Osteoblast (primary cell): ENCODE measurements around the gene CFHR5. TPM values are rescaled to one million over a fixed set of nuclear protein-coding genes. Genes with fewer than 3 reads are reported as not detected.
"Not testable (repeated sequence)": the region's sequence is repeated elsewhere in the genome, so short reads cannot be mapped to it uniquely, and the experiment has no call there.

Source experiments
- DNase-seq: peaks from one replicate; pipeline ENCODE4 v3.0.0; 2011; ENCODE audit warnings: low spot score, mixed read lengths; ENCODE audit not compliant: insufficient read length; ENCODE audit errors: missing footprints
- H2AFZ ChIP-seq: 2 replicates; pipeline ENCODE4 v1.6.0; 2011; ENCODE audit warnings: mild to moderate bottlenecking, low read length
- H3K27ac ChIP-seq: 2 replicates; pipeline ENCODE4 v1.5.1; 2011; ENCODE audit warnings: mild to moderate bottlenecking, low read depth, low read length, moderate library complexity
- H3K27me3 ChIP-seq: 2 replicates; pipeline ENCODE4 v1.6.0; 2012; ENCODE audit warnings: mild to moderate bottlenecking, control low read depth, inconsistent platforms, low read length, moderate library complexity; ENCODE audit not compliant: insufficient read depth
- H3K36me3 ChIP-seq: 2 replicates; pipeline ENCODE4 v1.5.1; 2011; ENCODE audit warnings: mild to moderate bottlenecking, low read length, control low read depth, moderate library complexity; ENCODE audit not compliant: insufficient read depth
- H3K4me1 ChIP-seq: 2 replicates; pipeline ENCODE4 v1.5.1; 2011; ENCODE audit warnings: mild to moderate bottlenecking, low read length, control low read depth, moderate library complexity; ENCODE audit not compliant: insufficient read depth
- H3K4me2 ChIP-seq: 2 replicates; pipeline ENCODE4 v1.6.0; 2011; ENCODE audit warnings: mild to moderate bottlenecking, low read length; ENCODE audit not compliant: insufficient read depth
- H3K4me3 ChIP-seq: fragments of 200-600 bp; sonication (generic); 3 replicates; pipeline ENCODE4 v1.5.1; 2012; ENCODE audit warnings: mild to moderate bottlenecking, low read length, inconsistent platforms; ENCODE audit not compliant: insufficient read depth
- H3K79me2 ChIP-seq: 2 replicates; pipeline ENCODE4 v1.6.0; 2012; ENCODE audit warnings: mild to moderate bottlenecking, low read length, control low read depth, inconsistent platforms; ENCODE audit not compliant: insufficient read depth
- H3K9me3 ChIP-seq: 2 replicates; pipeline ENCODE4 v1.5.1; 2011; ENCODE audit warnings: low read depth, low read length, control low read depth
- H4K20me1 ChIP-seq: 2 replicates; pipeline ENCODE4 v1.6.0; 2012; ENCODE audit warnings: mild to moderate bottlenecking, low read length, control low read depth; ENCODE audit not compliant: insufficient read depth
- total RNA-seq: library from RNA; depleted of rRNA; stranded (reverse); fragments of >200 nt; gene quantifications from 2 replicates; pipeline ENCODE4 v1.2.3, GENCODE V29; 2012
- TF ChIP-seq, protein P1 (sequence below): IDR thresholded peaks from 2 replicates; pipeline ENCODE4 v1.5.1; 2011; ENCODE audit warnings: mild to moderate bottlenecking, low read depth, low read length, moderate library complexity; ENCODE audit errors: extremely low read depth

The CFHR5 gene
- total RNA-seq = not detected in 2 replicates

GRCh38 chr1:196977278-196977677 is at the start of gene CFHR5:
Gene CFHR5 (plus strand): TSS chr1:196977556. CDS start chr1:196977665, 109 bp downstream.
- no peak within 1 kb of the TSS for H3K4me2 ChIP-seq
- no peaks in the 10 kb centered on the region for H3K79me2 ChIP-seq
- H3K27me3 ChIP-seq = no peaks in the 10 kb centered on the region
- TF ChIP-seq, protein P1, sequence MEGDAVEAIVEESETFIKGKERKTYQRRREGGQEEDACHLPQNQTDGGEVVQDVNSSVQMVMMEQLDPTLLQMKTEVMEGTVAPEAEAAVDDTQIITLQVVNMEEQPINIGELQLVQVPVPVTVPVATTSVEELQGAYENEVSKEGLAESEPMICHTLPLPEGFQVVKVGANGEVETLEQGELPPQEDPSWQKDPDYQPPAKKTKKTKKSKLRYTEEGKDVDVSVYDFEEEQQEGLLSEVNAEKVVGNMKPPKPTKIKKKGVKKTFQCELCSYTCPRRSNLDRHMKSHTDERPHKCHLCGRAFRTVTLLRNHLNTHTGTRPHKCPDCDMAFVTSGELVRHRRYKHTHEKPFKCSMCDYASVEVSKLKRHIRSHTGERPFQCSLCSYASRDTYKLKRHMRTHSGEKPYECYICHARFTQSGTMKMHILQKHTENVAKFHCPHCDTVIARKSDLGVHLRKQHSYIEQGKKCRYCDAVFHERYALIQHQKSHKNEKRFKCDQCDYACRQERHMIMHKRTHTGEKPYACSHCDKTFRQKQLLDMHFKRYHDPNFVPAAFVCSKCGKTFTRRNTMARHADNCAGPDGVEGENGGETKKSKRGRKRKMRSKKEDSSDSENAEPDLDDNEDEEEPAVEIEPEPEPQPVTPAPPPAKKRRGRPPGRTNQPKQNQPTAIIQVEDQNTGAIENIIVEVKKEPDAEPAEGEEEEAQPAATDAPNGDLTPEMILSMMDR = no peak
- no peaks in the 10 kb centered on the region for H3K9me3 ChIP-seq
- no peak within 1 kb of the TSS for H3K4me3 ChIP-seq
- no peaks in the 10 kb centered on the region for H4K20me1 ChIP-seq
- no peak for DNase-seq
- H3K27ac ChIP-seq = no peak within 1 kb of the TSS
- no peaks in the 10 kb centered on the region for H3K4me1 ChIP-seq
- no peaks in the 10 kb centered on the region for H3K36me3 ChIP-seq
- no peak within 1 kb of the TSS for H2AFZ ChIP-seq

DNA sequence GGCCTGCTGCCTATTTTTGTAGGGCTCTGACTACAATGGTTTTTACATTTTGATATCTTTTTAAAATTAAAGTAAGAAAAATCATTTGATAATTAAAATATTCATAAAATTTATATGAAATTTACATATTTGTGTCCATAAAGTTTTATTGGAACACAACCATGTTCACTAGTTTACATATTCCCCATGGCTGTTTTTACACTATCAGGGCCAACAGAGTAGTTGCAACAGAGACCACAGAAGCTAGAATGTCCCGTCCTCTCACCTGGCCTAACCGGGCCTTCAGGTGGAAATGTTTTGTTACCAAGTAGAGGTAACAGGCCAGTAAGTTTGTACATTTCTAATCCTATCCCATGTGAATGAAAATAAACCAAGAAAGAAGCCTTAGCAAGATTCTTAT is 44.5 kb upstream of the CFHR5 start:
- H3K27ac ChIP-seq, H3K36me3 ChIP-seq, H4K20me1 ChIP-seq, H3K27me3 ChIP-seq, H3K4me1 ChIP-seq, H3K4me3 ChIP-seq, H3K9me3 ChIP-seq, DNase-seq, H3K4me2 ChIP-seq, H2AFZ ChIP-seq, H3K79me2 ChIP-seq: not testable (repeated sequence)

DNA sequence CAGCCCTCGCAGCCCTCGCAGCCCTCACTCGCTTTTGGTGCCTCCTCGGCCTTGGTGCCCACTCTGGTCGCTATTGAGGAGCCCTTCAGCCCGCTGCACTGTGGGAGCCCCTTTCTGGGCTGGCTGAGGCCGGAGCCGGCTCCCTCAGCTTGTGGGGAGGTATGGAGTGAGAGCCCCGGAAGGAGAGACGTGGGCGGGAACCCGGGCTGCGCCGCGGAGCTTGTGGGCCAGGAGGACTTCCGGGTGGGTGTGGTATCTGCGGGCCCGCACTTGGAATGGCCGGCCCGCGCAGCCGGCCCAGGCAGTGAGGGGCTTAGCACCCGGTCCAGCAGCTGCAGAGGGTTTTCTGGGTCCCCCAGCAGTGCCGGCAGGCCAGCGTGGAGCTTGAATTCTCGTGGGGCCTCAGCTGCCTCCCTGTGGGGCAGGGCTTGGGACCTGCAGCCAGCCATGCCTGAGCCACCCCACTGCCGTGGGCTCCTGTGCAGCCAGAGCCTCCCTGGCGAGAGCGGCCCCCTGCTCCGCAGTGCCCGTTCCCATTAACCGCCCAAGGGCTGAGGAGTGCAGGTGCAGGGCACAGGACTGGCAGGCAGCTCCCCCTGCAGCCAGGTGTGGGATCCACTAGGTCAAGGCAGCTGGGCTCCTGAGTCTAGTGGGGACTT is 43.7 kb upstream of the CFHR5 start:
- Histone ChIP-seq H3K36me3 (no peaks in the 10 kb centered on the region), H3K4me1 (no peaks in the 10 kb centered on the region), H3K27me3 (no peaks in the 10 kb centered on the region), H3K79me2 (no peaks in the 10 kb centered on the region), H3K4me2 (no peak overlapping the region), H3K9me3 (no peaks in the 10 kb centered on the region), H3K27ac (no peak overlapping the region), H4K20me1 (no peaks in the 10 kb centered on the region), H3K4me3 (no peak overlapping the region), H2AFZ (no peak overlapping the region)
- no peak for DNase-seq
- TF ChIP-seq, protein P1 = no peak

DNA sequence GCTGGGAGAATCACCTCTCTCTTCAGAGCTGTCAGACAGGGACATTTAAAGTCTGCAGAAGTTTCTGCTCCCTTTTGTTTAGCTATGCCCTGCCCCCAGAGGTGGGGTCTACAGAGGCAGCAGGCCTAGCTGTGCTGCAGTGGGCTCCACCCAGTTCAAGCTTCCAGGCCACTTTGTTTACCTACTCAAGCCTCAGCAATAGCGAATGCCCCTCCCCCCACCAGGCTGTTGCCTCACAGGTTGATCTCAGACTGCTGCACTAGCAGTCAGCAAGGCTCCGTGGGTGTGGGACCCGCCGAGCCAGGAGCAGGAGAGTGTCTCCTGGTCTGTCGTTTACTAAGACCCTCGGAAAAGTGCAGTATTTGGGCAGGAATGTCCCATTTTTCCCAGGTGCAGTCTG is 35.9 kb upstream of the CFHR5 start:
- not testable (repeated sequence) for H4K20me1 ChIP-seq, H3K4me1 ChIP-seq, H3K4me3 ChIP-seq, H3K36me3 ChIP-seq, H3K27me3 ChIP-seq, H2AFZ ChIP-seq, H3K9me3 ChIP-seq, DNase-seq, H3K27ac ChIP-seq, H3K4me2 ChIP-seq, H3K79me2 ChIP-seq

GRCh38 chr1:196943568-196943967 is 33.8 kb upstream of the CFHR5 start, which contains the start of gene CFHR2:
Gene CFHR2 (plus strand): TSS chr1:196943738. CDS start chr1:196943881, 143 bp downstream.
- not testable (repeated sequence) for H3K4me3 ChIP-seq, H3K4me2 ChIP-seq, H3K27me3 ChIP-seq, H3K79me2 ChIP-seq, H4K20me1 ChIP-seq, H3K36me3 ChIP-seq, H3K9me3 ChIP-seq, DNase-seq, H3K27ac ChIP-seq, H2AFZ ChIP-seq, H3K4me1 ChIP-seq
